ENCODE data around the gene KIF21A.

GRCh38 chr12:39341761-39342160 lies 101.2 kb downstream of the KIF21A start:
- TF ChIP-seq, protein P1, sequence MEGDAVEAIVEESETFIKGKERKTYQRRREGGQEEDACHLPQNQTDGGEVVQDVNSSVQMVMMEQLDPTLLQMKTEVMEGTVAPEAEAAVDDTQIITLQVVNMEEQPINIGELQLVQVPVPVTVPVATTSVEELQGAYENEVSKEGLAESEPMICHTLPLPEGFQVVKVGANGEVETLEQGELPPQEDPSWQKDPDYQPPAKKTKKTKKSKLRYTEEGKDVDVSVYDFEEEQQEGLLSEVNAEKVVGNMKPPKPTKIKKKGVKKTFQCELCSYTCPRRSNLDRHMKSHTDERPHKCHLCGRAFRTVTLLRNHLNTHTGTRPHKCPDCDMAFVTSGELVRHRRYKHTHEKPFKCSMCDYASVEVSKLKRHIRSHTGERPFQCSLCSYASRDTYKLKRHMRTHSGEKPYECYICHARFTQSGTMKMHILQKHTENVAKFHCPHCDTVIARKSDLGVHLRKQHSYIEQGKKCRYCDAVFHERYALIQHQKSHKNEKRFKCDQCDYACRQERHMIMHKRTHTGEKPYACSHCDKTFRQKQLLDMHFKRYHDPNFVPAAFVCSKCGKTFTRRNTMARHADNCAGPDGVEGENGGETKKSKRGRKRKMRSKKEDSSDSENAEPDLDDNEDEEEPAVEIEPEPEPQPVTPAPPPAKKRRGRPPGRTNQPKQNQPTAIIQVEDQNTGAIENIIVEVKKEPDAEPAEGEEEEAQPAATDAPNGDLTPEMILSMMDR (IDR thresholded peaks at IDR 0.05), result no peak
- no peak for TF ChIP-seq POLR2A (IDR thresholded peaks at IDR 0.05)
